ENCODE results near the gene AFMID.
"Not testable (repeated sequence)": the region's sequence is repeated elsewhere in the genome, so short reads cannot be mapped to it uniquely, and the experiment has no call there.

The AFMID gene

DNA sequence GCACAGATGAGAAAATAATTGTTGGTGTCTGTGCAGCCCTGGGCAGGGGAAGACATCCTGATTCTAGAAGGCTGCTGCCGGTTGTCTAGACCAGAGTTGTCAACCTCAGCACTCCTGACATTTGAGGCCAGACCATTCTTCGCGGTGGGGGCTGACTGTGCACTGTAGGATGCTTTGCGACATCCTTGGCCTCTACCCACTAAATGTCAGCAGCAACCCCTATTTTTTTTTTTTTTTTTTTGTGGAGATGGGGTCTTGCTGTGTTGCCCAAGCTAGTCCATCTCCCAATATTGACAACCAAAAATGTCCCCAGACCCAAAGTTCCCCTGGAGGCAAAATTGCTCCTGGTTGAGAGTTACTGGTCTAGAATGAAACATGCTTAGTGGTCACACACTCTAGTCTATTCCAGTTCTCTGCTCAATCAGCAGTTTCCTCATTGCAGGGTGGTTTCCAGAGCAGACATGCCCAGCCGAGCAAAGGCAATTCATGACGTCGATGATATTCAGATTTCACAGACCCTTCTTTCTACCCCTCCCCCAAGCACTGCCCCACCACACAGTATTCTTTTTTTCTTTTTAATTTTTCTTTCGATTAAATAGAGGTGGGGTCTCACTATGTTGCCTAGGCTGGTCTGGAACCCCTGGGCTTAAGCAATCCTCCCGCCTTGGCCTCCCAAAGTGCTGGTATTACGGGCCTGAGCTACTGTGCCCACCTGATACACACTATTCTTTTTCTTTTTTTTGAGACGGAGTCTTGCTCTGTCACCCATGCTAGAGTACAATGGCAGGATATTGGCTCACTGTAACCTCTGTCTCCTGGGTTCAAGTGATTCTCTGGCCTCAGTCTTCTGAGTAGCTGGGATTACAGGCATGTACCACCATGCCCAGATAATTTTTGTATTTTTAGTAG lies 32.0 kb upstream of the AFMID start:
- peak; percentile 92 for DNase-seq

- DNase-seq, result no peak
These were observed 27.5 kb upstream of the AFMID start for GRCh38 chr17:78159575-78160158.

- peak; percentile 34 for DNase-seq
These were observed 23.0 kb upstream of the AFMID start for GRCh38 chr17:78163881-78164747.

DNA sequence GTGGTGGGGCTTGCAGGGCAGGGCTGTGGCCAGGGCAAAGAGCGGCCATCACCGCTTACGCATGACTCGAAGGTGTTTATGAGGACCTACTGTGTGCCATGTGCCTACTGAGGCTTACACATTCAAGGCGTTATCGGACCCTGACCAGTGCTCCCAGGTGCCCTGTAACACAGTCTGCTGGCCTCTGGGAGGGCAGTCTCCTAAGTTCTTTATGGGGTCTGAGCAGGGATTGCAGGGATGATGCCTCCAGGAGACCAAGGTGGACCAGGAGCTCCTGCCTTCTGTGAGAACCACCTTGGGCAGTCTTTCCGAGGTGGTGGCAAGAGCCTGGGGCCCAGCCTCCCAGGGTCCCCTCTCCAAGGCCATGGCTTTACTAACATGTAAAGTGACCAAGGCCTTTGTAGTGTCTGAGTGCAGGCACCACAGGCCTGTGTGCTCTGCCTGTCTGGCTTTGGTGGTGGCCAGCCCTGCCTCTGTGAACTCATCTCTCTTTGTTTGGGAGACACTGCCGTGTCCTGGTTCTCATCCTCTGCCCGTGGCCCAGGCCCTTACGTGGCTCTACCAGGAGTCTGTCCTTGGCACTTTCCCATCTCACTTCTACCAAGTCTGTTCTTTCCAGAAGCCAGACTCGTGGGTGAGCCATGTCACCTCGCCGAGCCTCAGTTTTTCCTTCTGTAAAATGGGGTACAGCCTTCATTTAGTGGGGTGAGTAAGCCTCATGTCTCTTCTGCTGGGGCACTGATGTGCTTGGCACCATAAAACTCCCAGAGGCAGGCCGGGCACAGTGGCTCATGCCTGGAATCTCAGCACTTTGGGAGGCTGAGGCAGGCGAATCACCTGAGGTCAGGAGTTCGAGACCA lies 22.2 kb upstream of the AFMID start:
- DNase-seq, result no peak

DNA sequence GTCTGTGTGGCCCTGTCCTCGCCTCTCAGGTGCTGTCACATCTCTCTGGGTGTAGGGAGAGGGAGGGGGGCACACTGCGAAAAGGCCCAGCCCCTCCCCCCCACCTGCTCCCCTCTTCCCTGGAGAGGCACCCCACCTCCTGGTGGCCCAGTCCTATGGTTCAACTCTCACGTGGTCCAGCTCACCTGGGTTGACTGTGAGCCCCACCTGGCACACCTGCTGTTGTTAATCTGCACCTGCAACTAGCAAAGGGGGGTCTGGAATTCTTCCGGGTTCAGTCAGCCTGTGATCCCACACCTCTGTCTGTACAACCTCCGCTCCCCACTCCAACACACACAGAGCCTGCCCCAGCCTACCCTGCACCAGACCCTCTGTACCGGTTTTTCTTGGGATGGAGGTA lies 20.7 kb upstream of the AFMID start:
- DNase-seq, result peak; percentile 60

GRCh38 chr17:78168242-78168902 lies 18.8 kb upstream of the AFMID start, which contains the start of gene SYNGR2:
Gene SYNGR2 (plus strand): TSS chr17:78168581. CDS start chr17:78168617, 36 bp downstream.
- DNase-seq, result peak; percentile 94

- DNase-seq, result peak; percentile 59
These were observed 18.0 kb upstream of the AFMID start for GRCh38 chr17:78168903-78169793.

GRCh38 chr17:78170692-78171590 lies 16.2 kb upstream of the AFMID start:
- no peak for DNase-seq

GRCh38 chr17:78171591-78172248 lies 15.4 kb upstream of the AFMID start:
- not testable (repeated sequence) for DNase-seq

- DNase-seq, result peak; percentile 27
These were observed 14.7 kb upstream of the AFMID start for GRCh38 chr17:78172249-78173051.

- DNase-seq, result peak; percentile 62
These were observed 14.0 kb upstream of the AFMID start for GRCh38 chr17:78173097-78173715.

DNA sequence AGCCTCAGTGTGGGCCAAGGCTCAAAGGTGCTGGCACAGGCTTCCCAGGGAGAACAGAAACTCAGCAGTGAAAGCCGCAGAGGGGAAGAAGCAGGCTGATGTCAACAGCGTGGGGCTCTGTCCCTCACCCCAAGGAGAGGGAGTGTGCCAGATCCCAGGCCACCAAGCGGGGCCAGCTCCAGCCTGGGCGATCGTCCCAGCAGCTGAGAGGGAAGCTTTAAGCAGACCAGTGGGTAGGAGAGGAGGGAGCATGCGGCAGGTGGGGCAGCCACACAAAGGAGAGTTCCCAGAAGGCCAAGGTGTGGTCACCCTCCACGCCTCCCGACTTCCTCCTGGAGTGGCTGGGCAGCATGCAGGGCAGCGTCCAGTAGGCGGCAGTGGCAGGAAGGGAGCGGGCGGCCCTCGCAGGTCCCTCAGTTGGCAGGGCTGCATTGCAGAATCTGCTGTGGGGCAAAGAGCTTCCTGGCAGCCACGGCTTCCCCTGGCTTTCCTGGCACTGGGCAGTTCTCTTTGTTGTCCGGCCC lies 12.8 kb upstream of the AFMID start:
- DNase-seq, result peak; percentile 77

DNA sequence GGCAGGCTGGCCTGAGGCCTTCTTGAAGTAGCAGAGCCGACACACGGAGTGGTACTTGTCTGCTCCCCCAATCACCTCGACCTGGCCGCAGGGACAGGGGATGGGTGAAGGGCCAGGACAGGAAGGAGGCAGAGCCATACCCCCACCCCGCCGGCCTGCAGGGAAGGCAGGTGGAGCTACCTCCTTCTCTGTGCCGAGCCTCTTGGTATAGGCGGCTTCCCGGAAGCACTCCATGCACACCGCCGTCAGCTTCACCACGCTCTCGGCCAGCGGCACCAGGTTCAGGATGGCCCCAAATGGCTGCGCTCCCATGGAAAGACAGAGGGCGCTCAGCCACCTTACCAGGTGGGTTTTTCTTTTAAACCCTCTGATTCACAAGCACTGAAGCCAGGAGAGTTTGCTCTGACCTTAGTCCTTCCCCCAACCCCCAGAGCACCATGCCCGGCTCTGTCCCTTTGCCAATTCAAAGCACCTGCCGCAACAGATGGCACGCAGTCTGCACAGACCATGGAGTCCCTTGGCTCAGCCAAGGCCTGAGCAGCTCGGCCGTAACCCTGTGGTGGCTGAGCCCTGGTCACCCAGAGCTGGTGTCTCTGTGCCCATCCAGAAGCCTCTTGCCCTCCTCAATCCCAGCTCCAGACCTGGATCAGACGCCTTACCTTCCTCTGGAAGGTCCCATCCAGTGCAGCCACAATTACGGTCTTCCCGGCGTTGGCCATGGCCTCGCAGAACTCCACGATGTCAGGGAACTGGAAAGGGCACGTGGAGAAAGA lies 12.1 kb upstream of the AFMID start:
- peak; percentile 78 for DNase-seq

- no peak for DNase-seq
These were observed 11.6 kb upstream of the AFMID start for GRCh38 chr17:78175643-78175981.

DNA sequence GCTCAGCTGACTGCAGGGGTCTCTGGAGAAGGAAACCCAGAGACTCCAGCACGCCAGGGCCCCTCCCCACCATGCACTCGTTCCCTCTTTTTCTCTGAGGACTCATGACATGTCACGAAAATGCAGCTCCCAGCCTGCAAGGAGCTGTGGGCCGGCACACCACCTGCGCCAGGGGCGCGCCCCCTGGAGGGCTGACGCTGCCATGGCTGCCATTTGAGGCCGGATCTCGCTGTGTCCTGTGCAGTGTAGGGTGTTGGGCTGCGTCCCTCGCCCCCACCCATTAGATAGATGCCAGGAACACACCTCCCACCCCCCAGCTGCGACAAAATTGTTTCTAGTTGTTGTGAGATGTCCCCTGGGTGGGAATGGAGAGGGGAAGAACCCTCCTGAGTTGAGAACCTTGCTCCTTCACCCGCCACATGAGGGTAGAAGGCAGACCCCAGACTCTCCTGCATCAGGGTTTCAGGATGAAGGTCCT lies 10.6 kb upstream of the AFMID start:
- DNase-seq, result peak; percentile 58

DNA sequence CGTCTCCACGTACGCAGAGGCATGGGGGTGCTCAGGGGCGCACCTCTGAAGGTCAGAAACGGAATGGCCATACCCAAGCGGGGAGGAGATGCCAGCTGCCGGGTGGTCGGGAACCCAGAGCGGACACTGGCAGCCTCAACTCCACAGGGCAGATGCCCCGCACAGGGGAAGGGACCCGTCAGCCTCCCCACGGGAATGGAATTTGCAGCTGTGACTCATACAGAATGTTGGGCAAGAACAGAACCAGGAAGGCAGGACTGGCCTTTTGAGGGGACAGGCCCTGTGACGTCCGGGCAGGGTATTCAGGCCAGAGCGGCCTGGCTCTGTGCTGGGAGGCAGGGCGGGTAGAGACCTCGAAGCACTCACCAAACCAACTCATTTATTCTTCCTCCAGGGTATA lies 7.8 kb upstream of the AFMID start:
- DNase-seq, result no peak

Measured in RPMI8226 (cell line).